Stimulated activated CD8-positive, alpha-beta memory T cell treated with anti-CD3 and anti-CD28 coated beads, Interleukin-12 subunit alpha, Interleukin-12 subunit beta, amount 100 ng/mL, for 1 hour (primary cell): Measurements from ENCODE around the gene KSR2.

Experiments used
- DNase-seq: peaks from one replicate; pipeline ENCODE4 v3.0.0-alpha.2; 2020; ENCODE audit warnings: low read depth

Gene KSR2

GRCh38 chr12:117688446-117688845, 280.3 kb downstream of the KSR2 start:
- DNase-seq = no peak

GRCh38 chr12:117686911-117687377, 281.8 kb downstream of the KSR2 start:
- no peak for DNase-seq

GRCh38 chr12:117686210-117686609, 282.6 kb downstream of the KSR2 start:
- no peak for DNase-seq

DNA sequence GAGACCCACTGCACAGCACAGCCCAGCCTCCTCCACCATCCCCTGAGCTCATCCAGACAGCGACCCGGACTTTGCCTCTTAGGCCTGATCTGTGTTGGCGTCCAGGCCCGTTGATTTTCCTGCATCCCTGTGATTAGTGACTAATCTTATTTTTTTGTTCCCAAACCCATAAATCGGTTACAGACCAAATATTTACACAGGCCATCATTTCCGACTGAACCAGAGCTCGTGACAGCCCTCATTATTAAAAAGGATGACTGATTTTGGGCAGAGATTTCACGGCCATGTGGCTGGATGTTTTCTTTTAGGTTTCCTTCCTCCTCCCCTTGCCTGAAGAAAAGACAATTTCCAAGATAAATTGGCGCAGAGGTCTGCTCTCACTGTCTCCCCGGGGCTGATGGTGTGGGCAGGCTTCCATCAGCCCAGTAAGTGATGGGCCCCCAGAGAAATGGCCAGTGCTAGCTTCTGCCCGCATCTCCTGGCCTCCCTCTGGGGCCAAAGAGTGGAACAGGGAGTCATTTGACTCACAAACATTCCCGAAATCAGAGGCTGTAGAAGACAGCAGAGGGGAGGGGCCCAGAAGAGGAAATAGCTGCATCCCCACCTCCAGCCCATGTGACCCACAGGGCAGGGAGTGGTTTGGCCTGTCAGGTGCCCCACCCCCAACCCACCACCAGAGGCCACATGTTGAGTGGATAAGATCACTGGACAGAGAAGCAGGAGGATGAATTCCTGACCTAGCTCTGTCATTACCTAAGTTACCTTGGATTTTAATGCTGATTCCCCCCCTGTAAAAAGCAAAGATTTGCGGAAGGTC, 283.5 kb downstream of the KSR2 start:
- no peak for DNase-seq

DNA sequence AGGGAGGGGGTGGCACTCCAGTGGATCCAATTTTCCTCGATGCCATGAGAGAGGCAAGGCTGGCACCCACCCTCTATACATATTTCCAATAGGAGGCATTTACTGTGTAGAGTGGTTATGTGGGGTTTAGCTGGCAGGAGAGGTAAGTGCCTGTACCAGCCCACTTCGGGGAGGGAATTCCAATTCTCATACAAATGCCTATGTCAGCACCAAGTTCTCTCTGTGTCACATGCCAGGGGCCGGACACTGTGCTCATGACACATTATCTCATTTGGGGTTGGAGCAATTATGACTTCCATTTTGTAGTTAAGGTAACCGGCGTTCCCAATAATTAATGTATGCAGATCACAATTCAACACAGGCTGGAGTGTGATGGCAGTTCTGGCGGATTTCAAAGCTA, 284.3 kb downstream of the KSR2 start:
- no peak for DNase-seq

DNA sequence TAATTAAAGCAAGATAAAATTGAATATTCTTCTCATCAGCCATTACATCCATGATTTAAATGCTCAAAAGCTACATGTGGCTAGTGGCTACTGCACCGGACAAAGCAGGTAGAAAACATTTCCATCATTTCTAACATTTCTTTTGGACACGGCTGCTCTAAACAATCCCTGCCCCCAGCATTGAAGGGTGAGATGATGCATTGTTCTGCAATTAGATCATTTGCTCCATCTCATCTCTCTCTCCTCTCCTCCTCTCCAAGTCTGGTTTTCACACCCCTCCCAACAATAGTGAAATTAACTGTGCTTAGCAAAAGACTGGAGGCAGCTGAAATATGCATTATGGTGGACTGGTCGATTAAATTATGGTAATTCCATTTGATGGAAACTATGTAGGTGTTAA, 288.5 kb downstream of the KSR2 start:
- DNase-seq = no peak

- no peak for DNase-seq
Measured at GRCh38 chr12:117679776-117680175, 289.0 kb downstream of the KSR2 start.

GRCh38 chr12:117674763-117675162, 294.0 kb downstream of the KSR2 start:
- DNase-seq = no peak

GRCh38 chr12:117674313-117674712, 294.5 kb downstream of the KSR2 start:
- no peak for DNase-seq

GRCh38 chr12:117671734-117672133, 297.1 kb downstream of the KSR2 start:
- no peak for DNase-seq

GRCh38 chr12:117664169-117664568, 304.6 kb downstream of the KSR2 start:
- DNase-seq = no peak

GRCh38 chr12:117662620-117663395, 306.0 kb downstream of the KSR2 start:
- no peak for DNase-seq

DNA sequence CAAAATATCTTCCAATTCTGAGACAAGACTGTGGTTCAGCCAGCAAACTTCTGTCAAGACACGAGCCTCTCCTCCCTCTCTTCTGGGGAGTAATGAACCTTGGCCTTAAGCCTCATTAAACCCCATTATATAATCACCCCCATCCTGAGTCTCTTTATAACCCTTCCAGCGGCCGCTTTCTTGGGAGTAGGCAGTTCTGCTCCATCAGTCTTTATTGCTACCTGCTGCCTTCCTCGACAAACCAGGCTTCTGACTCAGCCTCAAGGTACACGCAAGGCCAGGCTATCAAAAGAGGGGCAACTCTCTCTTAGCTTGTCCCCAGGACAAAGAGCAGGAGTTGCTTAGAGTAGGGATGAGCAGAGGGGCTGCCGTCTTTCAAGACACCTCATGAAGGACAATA, 306.6 kb downstream of the KSR2 start:
- no peak for DNase-seq

DNA sequence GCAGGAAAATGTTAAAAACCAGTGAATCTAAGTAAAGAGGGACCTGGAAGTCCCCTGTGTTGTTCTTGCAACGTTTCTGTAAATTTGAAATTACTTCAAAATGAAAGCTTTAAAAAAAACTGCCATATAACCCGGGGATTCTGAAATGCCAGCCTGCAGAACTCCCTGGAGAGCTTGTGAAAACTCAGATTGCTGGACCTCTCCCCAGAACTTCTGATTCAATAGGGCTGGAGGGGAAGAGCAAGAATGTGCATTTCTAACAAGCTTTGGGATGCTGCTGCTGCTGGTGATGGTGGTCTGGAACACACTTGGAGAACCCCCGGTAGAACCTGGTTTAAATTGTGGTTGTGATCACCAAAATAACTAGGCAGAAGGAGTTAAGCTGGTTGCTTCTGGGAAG, 307.3 kb downstream of the KSR2 start:
- no peak for DNase-seq

GRCh38 chr12:117660896-117661295, 307.9 kb downstream of the KSR2 start:
- no peak for DNase-seq

DNA sequence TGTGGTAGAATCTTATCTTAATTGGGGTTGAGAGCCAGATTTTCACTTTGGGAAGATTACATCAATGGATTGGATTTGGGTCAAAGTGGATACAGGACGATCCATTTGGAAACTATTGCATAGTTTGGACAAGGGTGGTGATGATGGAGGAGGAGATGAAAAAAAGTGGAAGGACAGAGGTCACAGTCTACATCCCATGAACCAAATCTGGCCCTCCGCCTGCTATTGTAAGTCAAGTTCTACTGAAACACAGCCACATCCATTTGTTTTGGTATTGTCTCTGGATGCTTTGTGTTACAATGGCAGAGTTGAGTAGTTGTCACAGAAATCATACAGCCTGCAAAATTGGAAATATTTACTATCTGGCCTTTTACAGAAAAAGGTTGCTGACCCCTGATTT, 310.6 kb downstream of the KSR2 start:
- no peak for DNase-seq

GRCh38 chr12:117649796-117650195, 319.0 kb downstream of the KSR2 start:
- DNase-seq = no peak

GRCh38 chr12:117646520-117646919, 322.3 kb downstream of the KSR2 start:
- no peak for DNase-seq

DNA sequence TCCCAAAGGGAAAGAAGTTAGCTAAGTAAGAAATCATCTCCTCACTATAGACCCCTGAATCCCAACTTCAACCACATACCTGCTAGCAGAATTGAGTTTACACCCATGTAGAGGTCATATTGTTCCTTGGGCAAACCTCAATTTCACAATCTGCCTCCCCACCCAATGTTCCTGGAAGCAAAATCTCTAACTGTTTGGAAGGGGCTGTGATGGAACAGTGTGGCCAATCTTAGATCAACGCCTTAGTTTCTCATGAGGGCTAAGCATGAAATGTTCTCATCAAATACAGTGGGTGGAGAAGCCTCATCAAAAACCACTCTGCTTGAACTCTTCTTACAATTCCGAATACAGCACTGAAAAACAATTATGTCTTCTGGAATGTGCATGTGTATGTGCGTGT, 323.3 kb downstream of the KSR2 start:
- no peak for DNase-seq

- DNase-seq = no peak
Measured at GRCh38 chr12:117643971-117644370, 324.8 kb downstream of the KSR2 start.

DNA sequence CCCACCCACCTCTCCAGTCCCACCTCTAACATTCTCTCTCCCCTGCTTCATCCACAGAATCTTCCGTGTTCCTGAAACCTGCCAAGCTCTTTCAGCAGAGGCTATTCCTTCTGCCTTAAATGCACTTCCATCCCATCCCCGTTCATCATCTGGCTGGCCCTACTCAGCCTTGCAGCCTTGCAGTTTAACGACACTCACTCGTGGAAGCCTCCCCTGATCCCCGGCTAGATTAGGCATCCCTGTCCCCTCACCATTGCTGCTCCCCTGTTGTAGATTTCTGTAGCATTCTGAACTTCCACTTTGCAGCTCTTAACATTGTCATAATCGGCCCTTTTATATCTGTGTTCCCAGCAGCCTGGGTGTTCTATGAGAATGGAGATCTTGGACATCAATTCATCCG, 326.9 kb downstream of the KSR2 start:
- DNase-seq = no peak

- DNase-seq = no peak
Measured at GRCh38 chr12:117640511-117640910, 328.3 kb downstream of the KSR2 start.

DNA sequence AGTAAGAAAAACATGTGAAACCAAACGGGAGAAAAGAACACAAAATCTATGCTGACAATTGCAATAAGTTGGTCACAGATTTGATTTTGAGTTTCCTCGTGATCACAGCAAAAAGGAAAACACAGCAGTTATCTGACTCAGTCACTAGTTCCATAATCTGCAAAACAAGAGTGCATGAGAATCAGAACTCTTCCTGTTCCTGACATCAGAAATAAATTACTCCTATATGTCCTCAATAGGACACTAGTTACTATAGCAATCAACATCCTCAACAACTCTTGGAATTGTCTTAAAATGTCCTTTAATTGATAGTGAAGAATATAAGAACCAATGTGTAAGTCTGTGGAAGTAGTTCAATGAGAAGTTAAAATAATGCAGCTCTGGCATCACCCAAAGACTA, 339.3 kb downstream of the KSR2 start:
- no peak for DNase-seq
